GM12878 (cell line): ENCODE data around the gene CRTC2. TPM values are rescaled to one million over a fixed set of nuclear protein-coding genes. Genes with fewer than 3 reads are reported as not detected.

Experiments used
- ATAC-seq: fragments of 200-7000 bp; cut with Tn5 transposase; 3 replicates; pipeline ENCODE4 v1.9.1; 2020; ENCODE audit warnings: mild to moderate bottlenecking, moderate library complexity
- BruUV-seq: library from RNA; stranded (reverse); fragments of 400-500 nt; replicated peaks from 2 replicates; lab custom pipeline; 2021; lab: Mats Ljungman, UMichigan
- CTCF ChIA-PET: fragments of 300-600 bp; sonication (Branson Sonifier 250); formaldehyde crosslinking; extraction: SDS; loops from one replicate; lab custom pipeline; 2021; ENCODE audit warnings: inconsistent platforms; lab: Yijun Ruan, JAX
- POLR2A ChIA-PET: fragments of 350-600 bp; formaldehyde crosslinking; extraction: SDS; loops from one replicate; lab custom pipeline; 2021; ENCODE audit warnings: inconsistent platforms; lab: Charles Lee
- RAD21 ChIA-PET: fragments of 300-600 bp; sonication (Branson Sonifier 250); formaldehyde crosslinking; loops from one replicate; lab custom pipeline; 2023; ENCODE audit warnings: antibody characterized with exemption; ENCODE audit not compliant: unreplicated experiment; lab: Charles Lee
- SMC1A ChIA-PET: fragments of 300-600 bp; sonication (Branson Sonifier 250); formaldehyde crosslinking; loops from one replicate; lab custom pipeline; 2023; ENCODE audit not compliant: unreplicated experiment, uncharacterized antibody; lab: Charles Lee
- DNase-seq: peaks from one replicate; pipeline ENCODE4 v3.0.0-alpha.2; 2011; ENCODE audit warnings: low read depth, low spot score
- FAIRE-seq: peaks from 3 replicates; lab custom pipeline; 2011; peaks lifted over from hg19 to GRCh38; lab: Jason Lieb, UNC
- H2AFZ ChIP-seq: 2 replicates; pipeline ENCODE4 v1.6.0; 2011; ENCODE audit warnings: low read depth, low read length, control low read depth; ENCODE audit not compliant: control insufficient read depth
- H3K27ac ChIP-seq: 2 replicates; pipeline ENCODE4 v1.5.1; 2011; ENCODE audit warnings: control low read depth; ENCODE audit not compliant: control insufficient read depth, insufficient read depth
- H3K27me3 ChIP-seq, 2 experiments: replicated peaks in 1 of 2; 2 replicates each; pipeline versions ENCODE4 v1.6.0 to v1.6.1; 2011; ENCODE audit warnings: low read length in 1 of 2; ENCODE audit not compliant: control insufficient read depth in 2 of 2, insufficient read depth in 2 of 2
- H3K36me3 ChIP-seq, 2 experiments: 2 replicates each; pipeline ENCODE4 v1.5.1; 2011; ENCODE audit warnings: low read length in 1 of 2; ENCODE audit not compliant: control insufficient read depth in 2 of 2, insufficient read depth in 2 of 2
- H3K4me1 ChIP-seq: 2 replicates; pipeline ENCODE4 v1.6.1; 2011; ENCODE audit warnings: mild to moderate bottlenecking, low read length, moderate library complexity, mixed read lengths; ENCODE audit not compliant: control insufficient read depth, insufficient read depth
- H3K4me2 ChIP-seq: 2 replicates; pipeline ENCODE4 v1.6.0; 2011; ENCODE audit warnings: control low read depth; ENCODE audit not compliant: control insufficient read depth, insufficient read depth
- H3K4me3 ChIP-seq: fragments of 200-600 bp; sonication (generic); 2 replicates; pipeline ENCODE4 v1.5.1; 2016
- H3K79me2 ChIP-seq: 2 replicates; pipeline ENCODE4 v1.6.0; 2011; ENCODE audit warnings: low read length; ENCODE audit not compliant: control insufficient read depth, insufficient read depth
- H3K9ac ChIP-seq: 2 replicates; pipeline ENCODE4 v1.8.0; 2011; ENCODE audit warnings: low read length, control low read depth, mixed read lengths; ENCODE audit not compliant: control insufficient read depth, insufficient read depth
- H3K9me3 ChIP-seq: replicated peaks from 3 replicates; pipeline ENCODE4 v1.5.1; 2011; ENCODE audit warnings: mild to moderate bottlenecking, low read length; ENCODE audit not compliant: control insufficient read depth, insufficient read depth
- H4K20me1 ChIP-seq: 2 replicates; pipeline ENCODE4 v1.6.0; 2011; ENCODE audit not compliant: control insufficient read depth, insufficient read depth
- CEBPB ChIP-seq, 2 experiments: fragments of 150-350 bp in 1 of 2; IDR thresholded peaks; 2 replicates each; pipeline ENCODE4 v1.6.1; 2012 to 2014; ENCODE audit warnings: low read depth in 2 of 2, low read length in 2 of 2, borderline replicate concordance in 1 of 2, inconsistent platforms in 1 of 2
- CHD1 ChIP-seq: IDR thresholded peaks from 2 replicates; pipeline ENCODE4 v1.6.1; 2012; ENCODE audit warnings: low read depth, low read length, improper control_type of control experiment
- EED ChIP-seq: sonication (generic); IDR thresholded peaks from 2 replicates; pipeline ENCODE4 v1.6.1; 2016; ENCODE audit warnings: antibody characterized with exemption, low read depth
- KAT2A ChIP-seq: conservative IDR thresholded peaks from 2 replicates; pipeline ENCODE4 v1.6.1; 2011; ENCODE audit warnings: low read depth, low read length; ENCODE audit not compliant: control insufficient read depth
- MYC ChIP-seq: IDR thresholded peaks from 2 replicates; pipeline ENCODE4 v1.6.1; 2011; ENCODE audit warnings: mild to moderate bottlenecking, low read length, moderate library complexity, inconsistent platforms; ENCODE audit not compliant: insufficient read depth, insufficient replicate concordance, insufficient read length, severe bottlenecking
- PAX5 ChIP-seq: IDR thresholded peaks from 2 replicates; pipeline ENCODE4 v1.6.1; 2011; ENCODE audit warnings: low read depth, low read length, borderline replicate concordance
- TARDBP ChIP-seq: IDR thresholded peaks from 2 replicates; pipeline ENCODE4 v1.6.1; 2016; ENCODE audit warnings: borderline replicate concordance
- ZNF217 ChIP-seq: fragments of 450-650 bp; IDR thresholded peaks from 2 replicates; pipeline ENCODE4 v1.6.1; 2017; ENCODE audit warnings: antibody characterized with exemption, mild to moderate bottlenecking
- ZNF274 ChIP-seq: IDR thresholded peaks from one replicate; pipeline ENCODE4 v1.8.0; 2011; ENCODE audit not compliant: insufficient read length, insufficient read depth
- WGBS: methylation state at CpG from one replicate; pipeline ENCODE4 v1.1.6; 2016; ENCODE audit warnings: low lambda C conversion rate; ENCODE audit not compliant: insufficient replicate concordance, insufficient coverage; ENCODE audit errors: missing lambda C conversion rate; 5-methylcytosine and 5-hydroxymethylcytosine counted together
- in situ Hi-C: fragments of 300-500 bp; cut with MboI; formaldehyde crosslinking; loops from 9 replicates; pipeline ENCODE4 v1.14.3; 2018; ENCODE audit warnings: mixed read lengths
- intact Hi-C: fragments of 100-400 bp; cut with micrococcal nuclease; formaldehyde crosslinking; loops from one replicate; pipeline ENCODE4 v1.14.2; 2022; ENCODE audit not compliant: unreplicated experiment
- polyA plus RNA-seq, 11 experiments: library from polyadenylated mRNA; depleted of rRNA in 4 of 11; unstranded in 6 of 11; stranded (reverse) in 5 of 11; fragments of >200 nt; fragmentation: Nextera tagmentation in 4 of 11; fragmentation: Illumina TruSeq in 1 of 11; extraction: Ambion mirVana in 4 of 11; extraction: Trizol in 1 of 11; gene quantifications; 1 replicate in 1 of 11; 2 replicates in 10 of 11; pipeline versions ENCODE4 v1.2.1 to v1.2.3, GENCODE V29; 2011 to 2016; ENCODE audit warnings: inconsistent platforms in 2 of 11, missing spikeins in 2 of 11, low read depth in 1 of 11
- total RNA-seq, 4 experiments: library from RNA; depleted of rRNA in 3 of 4; stranded (reverse); fragments of >200 nt in 3 of 4; fragmentation: Illumina TruSeq in 1 of 4; extraction: Trizol in 1 of 4; gene quantifications; 2 replicates each; pipeline versions ENCODE4 v1.2.1 to v1.2.3, GENCODE V29; 2013 to 2021
- TF ChIP-seq, protein P1 (sequence below): fragments of 450-650 bp; IDR thresholded peaks from 2 replicates; pipeline ENCODE4 v1.6.1; 2018; ENCODE audit warnings: borderline replicate concordance, mild to moderate bottlenecking; ENCODE audit not compliant: partially characterized antibody
- TF ChIP-seq, protein P2 (sequence below): fragments of 450-650 bp; IDR thresholded peaks from 2 replicates; pipeline ENCODE4 v1.6.1; 2017; ENCODE audit warnings: mild to moderate bottlenecking, moderate library complexity

The CRTC2 gene
- total and polyA plus RNA-seq, 10 of the 15 experiments (the other 5 are each of a cell fraction or from before 2014, with no cell fraction given): 5.1 to 57.9 (median 32.7) TPM

DNA sequence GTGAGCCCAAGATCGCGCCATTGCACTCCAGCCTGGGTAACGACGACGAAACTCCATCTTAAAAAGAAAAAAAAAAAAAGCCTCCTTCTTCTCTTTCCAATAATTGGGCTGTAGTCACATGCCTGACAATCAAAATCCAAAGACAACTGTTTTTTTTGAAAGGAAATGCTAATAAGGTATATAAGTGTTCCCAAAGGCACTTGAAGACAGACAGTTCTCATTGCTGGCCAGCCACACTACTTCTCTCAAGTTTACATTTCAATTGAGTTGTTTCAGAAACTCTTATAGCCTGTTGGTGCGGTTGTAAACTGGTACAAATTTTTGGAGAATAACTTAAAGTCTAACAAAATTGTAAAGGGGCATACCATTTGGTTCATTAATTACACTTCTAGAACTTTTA, 58.9 kb downstream of the CRTC2 start:
- intact Hi-C loops (no loop called here), in situ Hi-C loops (no loop called here)
- Histone ChIP-seq H3K4me1 (peaks cover 9% of the 10 kb centered on the region), H3K27me3 (no peaks in the 10 kb centered on the region), H3K36me3 (peaks cover 0 to 6% of the 10 kb centered on the region in 2 experiments; a peak in 3 of 4 replicates), H2AFZ (no peak overlapping the region), H3K27ac (no peak overlapping the region), H3K4me2 (no peak overlapping the region), H3K4me3 (no peak overlapping the region), H4K20me1 (no peaks in the 10 kb centered on the region), H3K79me2 (peaks cover 64% of the 10 kb centered on the region), H3K9me3 (no peaks in the 10 kb centered on the region; the same call in 1 of the 3 replicates), H3K9ac (no peak overlapping the region)
- no peak for TF ChIP-seq MYC
- no peak for TF ChIP-seq TARDBP
- no peak for TF ChIP-seq CHD1
- no peak for TF ChIP-seq EED
- no peak for TF ChIP-seq PAX5
- TF ChIP-seq ZNF274: no peak
- TF ChIP-seq ZNF217: no peak
- no peak for TF ChIP-seq KAT2A
- TF ChIP-seq, protein P1, sequence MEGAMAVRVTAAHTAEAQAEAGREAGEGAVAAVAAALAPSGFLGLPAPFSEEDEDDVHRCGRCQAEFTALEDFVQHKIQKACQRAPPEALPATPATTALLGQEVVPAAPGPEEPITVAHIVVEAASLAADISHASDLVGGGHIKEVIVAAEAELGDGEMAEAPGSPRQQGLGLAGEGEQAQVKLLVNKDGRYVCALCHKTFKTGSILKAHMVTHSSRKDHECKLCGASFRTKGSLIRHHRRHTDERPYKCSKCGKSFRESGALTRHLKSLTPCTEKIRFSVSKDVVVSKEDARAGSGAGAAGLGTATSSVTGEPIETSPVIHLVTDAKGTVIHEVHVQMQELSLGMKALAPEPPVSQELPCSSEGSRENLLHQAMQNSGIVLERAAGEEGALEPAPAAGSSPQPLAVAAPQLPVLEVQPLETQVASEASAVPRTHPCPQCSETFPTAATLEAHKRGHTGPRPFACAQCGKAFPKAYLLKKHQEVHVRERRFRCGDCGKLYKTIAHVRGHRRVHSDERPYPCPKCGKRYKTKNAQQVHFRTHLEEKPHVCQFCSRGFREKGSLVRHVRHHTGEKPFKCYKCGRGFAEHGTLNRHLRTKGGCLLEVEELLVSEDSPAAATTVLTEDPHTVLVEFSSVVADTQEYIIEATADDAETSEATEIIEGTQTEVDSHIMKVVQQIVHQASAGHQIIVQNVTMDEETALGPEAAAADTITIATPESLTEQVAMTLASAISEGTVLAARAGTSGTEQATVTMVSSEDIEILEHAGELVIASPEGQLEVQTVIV: no peak
- TF ChIP-seq, protein P2, sequence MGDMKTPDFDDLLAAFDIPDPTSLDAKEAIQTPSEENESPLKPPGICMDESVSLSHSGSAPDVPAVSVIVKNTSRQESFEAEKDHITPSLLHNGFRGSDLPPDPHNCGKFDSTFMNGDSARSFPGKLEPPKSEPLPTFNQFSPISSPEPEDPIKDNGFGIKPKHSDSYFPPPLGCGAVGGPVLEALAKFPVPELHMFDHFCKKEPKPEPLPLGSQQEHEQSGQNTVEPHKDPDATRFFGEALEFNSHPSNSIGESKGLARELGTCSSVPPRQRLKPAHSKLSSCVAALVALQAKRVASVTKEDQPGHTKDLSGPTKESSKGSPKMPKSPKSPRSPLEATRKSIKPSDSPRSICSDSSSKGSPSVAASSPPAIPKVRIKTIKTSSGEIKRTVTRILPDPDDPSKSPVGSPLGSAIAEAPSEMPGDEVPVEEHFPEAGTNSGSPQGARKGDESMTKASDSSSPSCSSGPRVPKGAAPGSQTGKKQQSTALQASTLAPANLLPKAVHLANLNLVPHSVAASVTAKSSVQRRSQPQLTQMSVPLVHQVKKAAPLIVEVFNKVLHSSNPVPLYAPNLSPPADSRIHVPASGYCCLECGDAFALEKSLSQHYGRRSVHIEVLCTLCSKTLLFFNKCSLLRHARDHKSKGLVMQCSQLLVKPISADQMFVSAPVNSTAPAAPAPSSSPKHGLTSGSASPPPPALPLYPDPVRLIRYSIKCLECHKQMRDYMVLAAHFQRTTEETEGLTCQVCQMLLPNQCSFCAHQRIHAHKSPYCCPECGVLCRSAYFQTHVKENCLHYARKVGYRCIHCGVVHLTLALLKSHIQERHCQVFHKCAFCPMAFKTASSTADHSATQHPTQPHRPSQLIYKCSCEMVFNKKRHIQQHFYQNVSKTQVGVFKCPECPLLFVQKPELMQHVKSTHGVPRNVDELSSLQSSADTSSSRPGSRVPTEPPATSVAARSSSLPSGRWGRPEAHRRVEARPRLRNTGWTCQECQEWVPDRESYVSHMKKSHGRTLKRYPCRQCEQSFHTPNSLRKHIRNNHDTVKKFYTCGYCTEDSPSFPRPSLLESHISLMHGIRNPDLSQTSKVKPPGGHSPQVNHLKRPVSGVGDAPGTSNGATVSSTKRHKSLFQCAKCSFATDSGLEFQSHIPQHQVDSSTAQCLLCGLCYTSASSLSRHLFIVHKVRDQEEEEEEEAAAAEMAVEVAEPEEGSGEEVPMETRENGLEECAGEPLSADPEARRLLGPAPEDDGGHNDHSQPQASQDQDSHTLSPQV: no peak
- no peak for TF ChIP-seq CEBPB (IDR thresholded peaks at IDR 0.05; ENCODE audit: borderline replicate concordance in 1 of 2, low read depth in 2 of 2, low read length in 2 of 2)
- RAD21 ChIA-PET: interaction anchor here (1.5 kb wide), 1 partner anchor 47 kb away, joined by 3 read pairs; the partner anchor contains the start of gene DENND4B
- TSS peak; percentile 27 for BruUV-seq
- ATAC-seq (no peak), DNase-seq (no peak), FAIRE-seq (no peak)
- SMC1A ChIA-PET: interaction anchor here (0.8 kb wide), 1 partner anchor 11 kb away, joined by 4 read pairs; no protein-coding TSS in a partner anchor
- CTCF ChIA-PET: no interaction called here
- POLR2A ChIA-PET: no interaction called here
- WGBS: 100% methylated on average over 6 of the region's 6 CpGs
